Immature natural killer cell (primary cell): ENCODE measurements around the gene MTFR1L. TPM values are rescaled to one million over a fixed set of nuclear protein-coding genes. Genes with fewer than 3 reads are reported as not detected.
A peak's percentile ranks its signal among the peaks of the same experiment; 100 is the strongest.

Source experiments
- DNase-seq, 3 donors: peaks; one replicate each; pipeline ENCODE4 v3.0.0; 2022; ENCODE audit warnings: mixed read lengths in 1 of 3
- H3K27ac Mint-ChIP-seq, 6 donors: one replicate each; pipeline ENCODE4 v1.8.0; 2020; ENCODE audit warnings: mixed read lengths in 6 of 6, mild to moderate bottlenecking in 5 of 6, inconsistent platforms in 4 of 6, moderate library complexity in 3 of 6
- H3K27me3 Mint-ChIP-seq, 3 donors: one replicate each; pipeline ENCODE4 v1.8.0; 2020 to 2021; ENCODE audit warnings: low read depth in 3 of 3, mild to moderate bottlenecking in 3 of 3, mixed read lengths in 3 of 3, moderate library complexity in 3 of 3, inconsistent platforms in 1 of 3
- H3K36me3 Mint-ChIP-seq, 3 donors: one replicate each; pipeline ENCODE4 v1.8.0; 2020; ENCODE audit warnings: mixed read lengths in 3 of 3, inconsistent platforms in 2 of 3, mild to moderate bottlenecking in 2 of 3
- H3K4me1 Mint-ChIP-seq, 2 donors: one replicate each; pipeline ENCODE4 v1.8.0; 2020; ENCODE audit warnings: inconsistent platforms in 2 of 2, mild to moderate bottlenecking in 2 of 2, mixed read lengths in 2 of 2, moderate library complexity in 1 of 2
- H3K4me3 Mint-ChIP-seq, 5 donors: one replicate each; pipeline ENCODE4 v1.8.0; 2020; ENCODE audit warnings: mild to moderate bottlenecking in 5 of 5, mixed read lengths in 5 of 5, inconsistent platforms in 3 of 5, moderate library complexity in 3 of 5
- H3K9me3 Mint-ChIP-seq, 6 donors: one replicate each; pipeline ENCODE4 v1.8.0; 2020; ENCODE audit warnings: mild to moderate bottlenecking in 6 of 6, mixed read lengths in 6 of 6, inconsistent platforms in 4 of 6, moderate library complexity in 3 of 6
- polyA plus RNA-seq, 3 donors: library from polyadenylated mRNA; unstranded; fragments of 300-500 nt; fragmentation: Illumina TruSeq; gene quantifications; one replicate each; pipeline ENCODE4 v1.2.3, GENCODE V29; 2021

MTFR1L gene
- 10 to 100 TPM; 36.0 to 66.5 (median 43.5) TPM for polyA plus RNA-seq

DNA sequence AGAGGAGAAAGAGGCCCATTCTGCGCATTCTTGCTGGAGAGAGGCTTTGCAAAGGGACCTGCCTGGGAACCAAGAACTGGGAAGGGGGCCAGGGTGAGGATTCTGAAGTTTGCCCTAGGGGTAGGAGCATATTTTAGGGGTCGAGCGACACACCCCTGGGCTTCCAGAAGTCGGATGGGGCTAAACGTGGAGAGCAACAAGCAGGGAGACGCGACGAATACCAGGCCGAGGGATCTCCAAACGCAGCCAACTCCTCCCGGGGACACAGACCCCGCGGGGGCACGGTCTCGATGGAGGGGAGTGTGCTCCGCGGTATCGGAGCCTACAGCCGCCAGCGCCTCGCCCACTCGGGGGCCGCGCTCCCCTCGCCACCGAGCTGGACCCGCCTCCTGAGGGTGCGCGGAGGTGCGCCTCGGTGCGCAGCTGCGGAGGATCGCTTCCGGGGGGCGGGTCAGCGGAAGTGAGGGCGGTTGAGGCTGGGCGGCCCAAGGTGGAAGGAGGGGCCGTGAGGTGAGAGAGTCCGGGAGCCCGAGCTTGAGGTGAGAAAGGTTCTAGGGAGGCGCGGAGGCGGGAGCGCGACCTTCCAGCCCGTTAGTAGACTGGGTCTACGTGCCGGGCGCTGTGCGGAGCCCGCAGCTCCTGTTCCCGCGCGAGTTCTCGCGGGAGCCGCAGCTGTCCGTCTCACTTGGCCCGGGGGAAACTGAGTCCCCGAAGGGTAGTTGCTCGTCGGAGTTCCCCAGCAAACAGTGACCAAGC, at the start of gene MTFR1L:
MTFR1L (plus strand) TSS at position 464 of the 756 bp plus-strand sequence. CDS start 3,151 bp downstream, outside the sequence.
- peak within 1 kb of the TSS; percentile 89 to 99 (median 97) for H3K27ac Mint-ChIP-seq
- peaks cover 34 to 41% of the 10 kb centered on the region in 2 donors for H3K4me1 Mint-ChIP-seq
- peak; percentile 91 to 93 (median 93) for DNase-seq
- no peaks in the 10 kb centered on the region for H3K9me3 Mint-ChIP-seq
- peaks cover 8 to 14% (median 9%) of the 10 kb centered on the region in 3 donors for H3K27me3 Mint-ChIP-seq
- H3K36me3 Mint-ChIP-seq: peaks cover 0 to 4% (median 0%) of the 10 kb centered on the region in 3 donors
- H3K4me3 Mint-ChIP-seq: peak within 1 kb of the TSS; percentile 93 to 98 (median 95)

DNA sequence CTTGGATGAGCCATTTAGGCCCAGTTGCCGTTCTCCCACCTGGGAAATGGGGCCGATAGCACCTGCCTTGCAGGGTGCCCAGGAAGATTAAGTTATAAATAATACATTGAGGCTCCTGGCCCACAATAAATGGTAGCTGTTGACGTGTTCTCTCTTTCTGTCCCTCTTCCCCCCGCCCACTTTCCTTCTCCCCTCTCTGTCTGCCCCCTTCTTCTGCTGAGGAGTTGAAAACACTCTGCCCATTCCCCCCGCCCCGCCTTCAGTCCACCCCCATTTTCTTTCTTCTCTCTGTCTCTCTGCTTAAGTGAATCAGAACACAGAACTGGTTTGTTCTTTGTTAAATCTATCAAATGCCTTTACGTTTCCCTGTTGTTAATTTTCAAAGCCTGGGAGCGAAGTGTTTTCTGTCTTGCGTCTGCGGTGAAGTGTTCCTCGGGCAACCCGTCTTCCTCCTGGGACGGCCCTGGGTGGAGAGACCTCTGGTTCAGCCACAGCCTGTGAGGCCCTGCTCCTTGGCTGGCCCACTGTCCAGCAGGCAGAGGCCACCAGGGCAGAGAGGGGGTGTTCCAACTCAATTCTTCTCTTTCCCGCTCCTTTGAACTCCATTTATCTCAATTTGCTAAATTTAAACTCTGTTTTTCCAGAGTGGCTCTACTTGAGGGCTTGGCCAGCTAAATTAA, 49.1 kb upstream of the MTFR1L start:
- no peaks in the 10 kb centered on the region for H3K9me3 Mint-ChIP-seq
- peaks cover 1 to 5% (median 4%) of the 10 kb centered on the region in 3 donors for H3K27me3 Mint-ChIP-seq
- H3K4me1 Mint-ChIP-seq: peaks cover 17 to 27% of the 10 kb centered on the region in 2 donors
- no peak overlapping the region for H3K4me3 Mint-ChIP-seq
- no peak for DNase-seq
- no peak overlapping the region for H3K27ac Mint-ChIP-seq
- peaks cover 0 to 18% (median 12%) of the 10 kb centered on the region in 3 donors for H3K36me3 Mint-ChIP-seq

DNA sequence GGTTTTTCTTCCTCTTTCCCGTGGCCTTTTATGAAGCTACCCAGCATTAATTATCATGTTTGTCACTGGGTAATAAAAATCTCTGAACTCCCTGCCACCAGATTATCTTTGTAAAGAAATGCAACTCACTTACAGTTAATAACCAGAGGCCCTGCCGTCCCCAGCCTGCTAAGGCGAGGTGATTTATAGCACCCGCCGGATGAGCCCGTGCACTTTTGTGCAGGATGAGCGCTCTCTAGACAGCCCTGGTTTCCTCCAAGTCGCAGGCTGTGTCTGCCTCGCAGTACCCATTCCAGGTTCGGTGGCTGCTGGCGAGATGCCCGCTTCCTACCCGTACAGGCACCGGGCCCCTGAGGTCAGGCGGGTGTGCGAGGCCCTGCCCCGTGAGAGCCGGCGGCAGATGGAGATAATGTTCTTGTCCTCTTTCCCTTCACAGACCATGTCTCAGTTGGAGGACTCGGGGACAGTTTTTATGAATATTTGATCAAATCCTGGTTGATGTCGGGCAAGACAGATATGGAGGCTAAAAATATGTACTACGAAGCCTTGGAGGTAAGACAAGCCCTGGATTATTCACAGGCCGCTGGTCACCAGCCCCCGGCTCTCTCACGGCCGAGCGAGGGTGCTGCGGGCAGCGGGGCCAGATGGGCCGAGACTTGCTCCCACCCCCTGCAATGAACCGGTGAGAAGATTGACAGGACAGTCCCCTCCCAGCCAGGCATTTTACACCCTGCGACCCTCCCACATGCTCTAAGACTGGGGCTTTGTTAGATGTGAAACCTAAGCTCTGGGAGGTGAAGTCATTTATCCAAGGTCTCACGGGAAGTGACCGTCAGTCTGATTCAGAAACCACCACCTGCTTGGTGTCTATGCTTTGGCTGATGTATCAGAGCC, 48.3 kb upstream of the MTFR1L start:
- Mint-ChIP-seq H3K4me1 (peaks cover 18 to 22% of the 10 kb centered on the region in 2 donors), H3K36me3 (peaks cover 0 to 18% (median 12%) of the 10 kb centered on the region in 3 donors), H3K27ac (no peak overlapping the region), H3K27me3 (peaks cover 1 to 5% (median 4%) of the 10 kb centered on the region in 3 donors), H3K4me3 (no peak overlapping the region), H3K9me3 (no peaks in the 10 kb centered on the region)
- DNase-seq: no peak

DNA sequence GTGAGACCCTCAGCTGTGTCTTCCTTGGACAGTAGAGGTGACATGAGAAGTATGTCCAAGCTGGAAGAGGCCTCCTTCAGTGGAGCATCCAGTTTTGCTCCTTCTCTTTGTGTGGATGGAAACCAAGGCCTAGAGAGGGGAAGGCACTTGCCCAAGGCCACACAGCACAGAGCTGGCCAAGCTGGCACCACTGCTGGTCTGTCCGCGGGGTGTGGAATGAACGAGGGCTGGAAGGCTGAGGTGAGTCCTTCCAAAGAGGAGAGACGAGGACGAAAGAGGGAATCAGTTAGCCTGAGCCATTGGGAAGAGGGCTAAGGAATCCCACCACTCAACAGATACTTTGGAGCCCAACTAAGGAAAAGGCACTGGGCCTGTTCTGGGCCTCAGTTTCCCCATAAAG, 47.6 kb upstream of the MTFR1L start:
- no peak overlapping the region for H3K4me3 Mint-ChIP-seq
- no peak for DNase-seq
- no peak overlapping the region for H3K27ac Mint-ChIP-seq
- H3K9me3 Mint-ChIP-seq: no peaks in the 10 kb centered on the region
- peaks cover 18 to 22% of the 10 kb centered on the region in 2 donors for H3K4me1 Mint-ChIP-seq
- H3K36me3 Mint-ChIP-seq: peaks cover 0 to 18% (median 12%) of the 10 kb centered on the region in 3 donors
- H3K27me3 Mint-ChIP-seq: peaks cover 1 to 5% (median 4%) of the 10 kb centered on the region in 3 donors

DNA sequence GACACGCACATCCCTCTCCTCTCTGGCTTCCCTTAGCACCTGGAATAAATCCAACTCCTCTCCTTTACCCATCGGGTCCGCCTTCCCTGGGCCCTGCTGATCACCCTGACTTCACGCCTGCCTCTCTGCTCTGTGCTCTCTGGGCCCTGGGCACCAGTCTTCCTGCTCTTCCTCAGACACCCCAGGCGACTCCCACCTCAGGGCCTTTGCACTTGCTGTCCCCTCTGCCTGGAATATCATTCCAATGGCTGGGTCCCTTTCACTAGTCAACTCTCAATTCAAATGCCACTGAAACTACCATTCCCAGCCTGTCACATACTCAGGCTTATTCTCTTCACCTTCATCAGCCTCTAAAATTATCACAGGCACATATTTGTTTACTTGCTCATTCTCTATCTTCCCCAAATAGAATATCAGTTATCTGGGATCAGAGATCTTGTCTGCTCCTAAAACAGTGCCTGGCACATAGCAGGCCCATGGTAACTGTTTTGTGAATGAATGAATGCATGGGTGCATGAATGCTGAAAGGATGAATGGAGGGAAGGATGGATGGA, 47.0 kb upstream of the MTFR1L start:
- Mint-ChIP-seq H3K4me1 (peaks cover 18 to 22% of the 10 kb centered on the region in 2 donors), H3K4me3 (no peak overlapping the region), H3K9me3 (no peaks in the 10 kb centered on the region), H3K27me3 (peaks cover 4 to 6% (median 5%) of the 10 kb centered on the region in 3 donors), H3K36me3 (peaks cover 0 to 18% (median 12%) of the 10 kb centered on the region in 3 donors), H3K27ac (peak overlapping the region in 1 of 6 donors; percentile 50)
- no peak for DNase-seq

DNA sequence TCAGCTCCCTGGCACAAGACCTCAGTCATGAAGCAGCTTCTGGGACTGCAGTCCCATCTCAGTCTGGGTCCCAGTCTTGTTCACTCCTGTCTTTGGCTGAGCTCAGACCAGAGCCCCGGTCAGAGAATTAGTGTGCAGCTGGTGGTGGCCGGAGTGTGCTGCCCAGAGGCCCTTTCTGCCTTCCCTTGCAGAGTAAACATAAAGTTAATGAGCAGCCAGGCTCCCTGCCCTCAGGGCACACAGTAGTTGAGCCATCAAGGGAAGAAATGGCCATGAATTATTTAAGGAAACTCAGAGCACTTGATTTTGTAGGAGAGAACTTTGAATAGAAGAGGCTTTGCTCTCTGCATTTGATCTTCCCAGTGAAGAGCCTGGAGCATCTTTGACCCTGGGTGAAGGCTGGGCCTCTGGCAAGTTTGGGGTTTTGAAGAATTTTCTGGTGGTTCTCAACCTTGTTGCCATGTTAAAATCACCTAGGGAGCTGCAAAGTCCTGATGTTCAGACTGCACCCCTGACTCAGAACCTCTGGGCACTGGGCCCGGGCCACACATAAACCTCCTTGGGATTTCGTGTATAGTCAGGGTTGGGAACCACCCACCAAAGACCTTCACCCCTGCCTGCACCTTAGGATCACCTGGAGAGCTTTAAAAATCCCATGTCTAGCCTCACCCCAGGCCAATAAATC, 46.2 kb upstream of the MTFR1L start:
- Mint-ChIP-seq H3K4me1 (peaks cover 18 to 22% of the 10 kb centered on the region in 2 donors), H3K27ac (no peak overlapping the region), H3K4me3 (no peak overlapping the region), H3K36me3 (peaks cover 0 to 18% (median 12%) of the 10 kb centered on the region in 3 donors), H3K27me3 (peaks cover 3 to 6% (median 5%) of the 10 kb centered on the region in 3 donors), H3K9me3 (no peaks in the 10 kb centered on the region)
- no peak for DNase-seq

DNA sequence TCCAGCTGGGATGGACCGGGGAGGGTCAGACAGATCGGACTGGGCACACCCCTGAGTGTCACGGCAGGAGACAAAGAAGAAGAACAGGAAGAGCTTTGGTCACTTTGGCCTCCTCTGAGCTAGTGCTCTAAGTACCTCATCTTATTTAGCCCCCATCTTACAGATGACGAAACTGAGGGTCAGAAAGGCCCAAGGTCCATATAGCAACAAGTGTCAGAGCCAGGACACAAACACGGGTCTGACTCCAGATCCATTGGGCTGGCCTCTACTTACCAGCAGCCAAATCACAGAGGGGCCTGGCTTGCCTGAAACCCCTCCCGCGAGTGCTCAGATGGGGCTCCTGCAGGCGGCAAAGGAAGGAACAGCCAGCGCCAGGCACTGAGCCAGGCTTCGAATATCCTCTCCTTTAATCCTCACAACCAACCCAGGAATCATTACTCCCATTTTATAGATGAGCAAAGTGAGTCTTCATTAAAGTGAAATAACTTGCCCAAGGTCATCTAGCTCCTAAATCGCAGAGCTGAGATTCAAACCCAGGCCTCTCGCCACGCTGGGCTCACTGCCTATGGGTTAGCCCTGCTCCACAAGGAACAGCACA, 45.4 kb upstream of the MTFR1L start:
- peak overlapping the region in 3 of 5 donors; percentile 26 to 62 (median 50) for H3K4me3 Mint-ChIP-seq
- H3K27ac Mint-ChIP-seq: peak overlapping the region in 4 of 6 donors; percentile 0 to 33 (median 20)
- H3K36me3 Mint-ChIP-seq: peaks cover 0 to 18% (median 12%) of the 10 kb centered on the region in 3 donors
- no peak for DNase-seq
- H3K4me1 Mint-ChIP-seq: peaks cover 18 to 22% of the 10 kb centered on the region in 2 donors
- H3K27me3 Mint-ChIP-seq: peaks cover 2 to 6% (median 5%) of the 10 kb centered on the region in 3 donors
- H3K9me3 Mint-ChIP-seq: no peaks in the 10 kb centered on the region

DNA sequence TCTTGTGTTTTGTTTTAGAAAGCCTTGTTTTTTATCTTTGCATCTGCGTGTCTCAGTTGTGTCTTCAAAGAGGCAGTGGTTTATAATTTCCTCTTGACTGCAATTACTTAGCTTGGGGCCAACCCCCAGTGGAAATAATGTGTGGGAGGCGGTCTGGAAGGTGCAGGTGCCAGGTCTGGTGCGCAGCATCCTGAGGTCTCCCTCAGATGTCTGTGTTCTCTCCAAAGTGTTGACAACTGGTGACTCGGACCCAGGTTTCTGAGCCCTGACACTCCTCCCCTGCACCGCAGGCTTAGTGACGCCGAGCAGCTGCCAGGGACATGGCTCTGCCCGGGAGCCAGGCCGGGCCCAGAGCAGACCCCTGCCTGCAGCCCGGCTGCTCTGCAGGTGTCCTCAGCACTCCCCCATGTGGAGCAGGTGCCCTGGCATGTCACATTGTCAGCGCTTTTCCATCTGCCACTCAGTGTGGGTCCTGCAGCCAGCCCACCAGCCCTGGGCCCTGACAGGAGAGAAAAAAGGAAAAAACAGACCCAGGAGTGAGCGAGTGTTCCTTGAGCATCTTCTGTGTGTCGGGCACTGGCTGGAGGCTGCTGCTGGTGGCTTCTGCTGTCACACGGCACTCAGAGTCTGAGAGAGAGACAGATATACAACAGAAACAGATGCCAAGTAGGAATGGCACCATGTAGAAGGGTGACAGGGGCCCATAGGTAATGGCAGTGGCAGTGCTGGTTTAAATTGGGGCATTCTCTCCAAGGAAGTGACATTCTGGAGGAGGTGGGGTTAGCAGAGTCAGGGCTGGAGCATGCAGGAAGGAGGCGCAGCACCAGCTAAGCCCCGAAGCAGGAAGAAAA, 44.6 kb upstream of the MTFR1L start:
- peak overlapping the region; percentile 26 to 65 (median 50) for H3K4me3 Mint-ChIP-seq
- H3K4me1 Mint-ChIP-seq: peaks cover 18 to 22% of the 10 kb centered on the region in 2 donors
- H3K27me3 Mint-ChIP-seq: peaks cover 2 to 6% (median 5%) of the 10 kb centered on the region in 3 donors
- peaks cover 0 to 18% (median 12%) of the 10 kb centered on the region in 3 donors for H3K36me3 Mint-ChIP-seq
- H3K9me3 Mint-ChIP-seq: no peaks in the 10 kb centered on the region
- peak overlapping the region; percentile 0 to 71 (median 39) for H3K27ac Mint-ChIP-seq
- DNase-seq: peak; percentile 62 to 71 (median 65)

DNA sequence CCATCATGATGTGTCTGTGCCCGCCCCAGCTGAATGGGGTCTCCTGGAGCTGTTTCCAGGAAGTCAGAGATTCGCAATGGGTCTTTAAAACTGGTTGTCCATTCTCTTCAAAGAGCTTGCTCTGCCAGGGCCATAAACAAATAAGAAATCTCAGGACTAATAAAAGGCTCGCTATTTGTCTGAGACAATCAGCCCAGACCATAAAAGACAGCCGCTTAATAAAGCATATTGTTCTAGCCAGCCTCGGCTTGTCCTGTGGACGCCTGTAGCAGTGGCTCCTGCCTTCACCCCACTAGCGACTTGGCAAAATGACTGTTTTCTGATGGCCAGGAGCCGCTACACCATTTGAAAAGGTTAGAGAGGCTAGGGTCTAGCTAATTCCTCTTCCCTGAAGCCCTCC, 40.4 kb upstream of the MTFR1L start:
- Mint-ChIP-seq H3K36me3 (peaks cover 0 to 6% (median 5%) of the 10 kb centered on the region in 3 donors), H3K27me3 (peaks cover 0 to 4% (median 2%) of the 10 kb centered on the region in 3 donors), H3K27ac (no peak overlapping the region), H3K9me3 (no peaks in the 10 kb centered on the region), H3K4me1 (peaks cover 14% of the 10 kb centered on the region in 2 donors), H3K4me3 (no peak overlapping the region)
- DNase-seq: no peak

DNA sequence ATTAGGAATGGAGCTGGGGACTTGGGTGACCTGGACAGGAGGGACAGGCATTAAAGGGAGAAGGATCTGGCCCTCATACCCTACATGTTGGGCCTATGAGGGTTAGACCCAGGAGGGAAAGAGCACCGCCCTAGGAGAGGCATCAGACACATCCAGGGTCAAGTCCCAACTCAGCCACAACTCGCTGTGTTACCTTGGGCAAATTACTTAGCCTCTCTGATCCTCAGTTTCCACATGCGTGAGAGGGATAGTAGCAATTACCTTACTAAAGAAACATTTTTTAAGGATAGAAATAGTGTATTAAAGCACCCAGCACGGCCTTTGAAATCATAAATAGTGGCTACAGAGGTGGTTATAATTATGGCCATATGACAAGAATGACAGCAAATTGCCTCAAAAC, 39.9 kb upstream of the MTFR1L start:
- DNase-seq: no peak
- Mint-ChIP-seq H3K4me3 (no peak overlapping the region), H3K9me3 (no peaks in the 10 kb centered on the region), H3K4me1 (peaks cover 9% of the 10 kb centered on the region in 2 donors), H3K36me3 (peaks cover 0 to 6% (median 5%) of the 10 kb centered on the region in 3 donors), H3K27ac (no peak overlapping the region), H3K27me3 (peaks cover 0 to 4% (median under 1%) of the 10 kb centered on the region in 3 donors)

DNA sequence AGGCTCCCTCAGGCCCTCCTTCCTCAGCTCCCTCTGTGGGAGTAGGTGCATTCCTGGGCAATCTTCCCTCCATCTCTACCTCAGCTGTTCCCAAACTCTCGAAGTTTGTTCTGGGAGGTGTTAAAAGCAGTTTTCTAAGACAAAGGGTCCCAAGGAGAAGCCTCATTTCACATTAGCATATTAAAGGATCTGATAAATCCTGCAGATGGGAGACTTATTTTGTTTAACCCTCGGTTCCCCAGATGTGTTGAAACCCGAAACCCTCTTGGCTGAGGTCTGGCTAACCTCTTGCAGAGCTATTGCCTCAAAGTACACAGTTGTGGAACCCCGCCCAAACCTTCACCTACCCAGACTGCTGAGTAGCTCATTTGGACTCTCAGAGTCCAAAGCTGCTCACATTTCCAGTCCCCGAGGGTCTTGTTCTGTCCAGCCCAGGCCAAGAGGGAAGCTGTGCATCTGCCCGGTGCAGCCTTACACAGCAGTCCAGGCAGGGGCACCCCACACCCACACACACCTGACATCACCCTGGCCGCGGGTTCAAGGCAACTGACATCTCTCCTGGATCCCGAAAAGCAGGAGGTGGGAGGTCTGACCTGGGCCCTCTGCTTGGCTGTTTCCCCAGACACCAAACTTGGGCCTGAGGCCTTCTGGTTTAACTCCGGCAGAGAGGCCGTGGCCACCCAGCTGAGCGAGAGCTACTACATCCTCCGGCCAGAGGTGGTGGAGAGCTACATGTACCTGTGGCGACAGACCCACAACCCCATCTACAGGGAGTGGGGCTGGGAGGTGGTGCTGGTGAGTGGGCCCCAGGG, 39.2 kb upstream of the MTFR1L start:
- Mint-ChIP-seq H3K4me1 (peaks cover 3% of the 10 kb centered on the region in 2 donors), H3K36me3 (peaks cover 0 to 6% (median 5%) of the 10 kb centered on the region in 3 donors), H3K4me3 (no peak overlapping the region), H3K27ac (no peak overlapping the region), H3K27me3 (peaks cover 0 to 6% (median 0%) of the 10 kb centered on the region in 3 donors), H3K9me3 (no peaks in the 10 kb centered on the region)
- no peak for DNase-seq
